ENCODE data around the gene ZBTB44.

The ZBTB44 gene

GRCh38 chr11:130214861-130215530 lies 99.7 kb downstream of the ZBTB44 start:
- no peak overlapping the region for H3K4me2 ChIP-seq
- no peaks in the 10 kb centered on the region for H3K9me3 ChIP-seq
- no peaks in the 10 kb centered on the region for H4K20me1 ChIP-seq
- H3K27me3 ChIP-seq, result no peaks in the 10 kb centered on the region
- no peak for TF ChIP-seq Cebpa-rat (IDR thresholded peaks at IDR 0.05)
- H3K4me1 ChIP-seq, result no peaks in the 10 kb centered on the region
- H3K9ac ChIP-seq, result no peak overlapping the region
- no peaks in the 10 kb centered on the region; the same call in 1 of the 2 replicates for H3K36me3 ChIP-seq
- H3K27ac ChIP-seq, result no peak overlapping the region
- no peak overlapping the region for H3K4me3 ChIP-seq

- Histone ChIP-seq H3K4me1 (no peaks in the 10 kb centered on the region), H3K27ac (no peak overlapping the region), H3K27me3 (no peaks in the 10 kb centered on the region), H3K9ac (no peak overlapping the region), H3K36me3 (no peaks in the 10 kb centered on the region), H3K9me3 (no peaks in the 10 kb centered on the region), H3K4me3 (no peak overlapping the region), H3K4me2 (no peak overlapping the region), H4K20me1 (no peaks in the 10 kb centered on the region)
- no peak for TF ChIP-seq Cebpa-rat (IDR thresholded peaks at IDR 0.05)
These were observed 100.8 kb downstream of the ZBTB44 start for GRCh38 chr11:130213979-130214281.

- no peaks in the 10 kb centered on the region for H4K20me1 ChIP-seq
- H3K27me3 ChIP-seq, result no peaks in the 10 kb centered on the region
- no peak overlapping the region for H3K9ac ChIP-seq
- TF ChIP-seq Cebpa-rat (IDR thresholded peaks at IDR 0.05), result no peak
- no peaks in the 10 kb centered on the region for H3K36me3 ChIP-seq
- no peak overlapping the region for H3K27ac ChIP-seq
- H3K9me3 ChIP-seq, result no peaks in the 10 kb centered on the region
- H3K4me3 ChIP-seq, result no peak overlapping the region
- H3K4me2 ChIP-seq, result peak overlapping the region; percentile 53
- no peaks in the 10 kb centered on the region for H3K4me1 ChIP-seq
These were observed 101.4 kb downstream of the ZBTB44 start for GRCh38 chr11:130213143-130213978.

DNA sequence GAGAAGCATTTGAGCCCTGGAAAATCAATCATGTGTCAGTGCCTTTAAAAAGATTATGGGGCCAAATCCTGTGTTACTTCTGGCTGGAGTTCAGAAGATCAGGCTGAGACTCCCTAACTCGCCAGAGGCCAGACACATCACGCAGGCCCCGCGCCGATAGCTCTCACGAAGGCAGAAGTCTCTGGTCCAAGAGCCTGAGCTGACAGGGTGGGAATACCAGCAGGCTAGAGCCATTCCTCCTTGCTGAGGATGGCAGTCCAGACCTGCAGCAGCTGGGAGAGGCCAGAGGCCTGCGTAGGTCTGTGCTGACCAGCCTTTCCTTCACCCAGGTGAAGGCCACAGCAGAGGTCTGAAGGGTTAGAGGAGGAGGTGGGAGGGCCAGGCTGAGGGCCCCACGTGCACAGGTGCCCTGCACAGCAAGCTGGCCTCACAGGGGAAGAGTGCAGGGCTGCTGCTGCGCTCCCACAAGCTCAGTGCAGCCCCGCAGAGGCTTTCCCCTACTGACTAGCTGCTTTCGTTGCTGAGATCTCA lies 102.2 kb downstream of the ZBTB44 start:
- no peak overlapping the region for H3K4me2 ChIP-seq
- no peak for TF ChIP-seq Cebpa-rat (IDR thresholded peaks at IDR 0.05)

GRCh38 chr11:130211781-130212401 lies 102.8 kb downstream of the ZBTB44 start:
- Histone ChIP-seq H3K4me1 (no peaks in the 10 kb centered on the region), H3K27me3 (no peaks in the 10 kb centered on the region)

More for the DNA sequence above, 102.2 kb downstream of the ZBTB44 start:
- Histone ChIP-seq H3K4me3 (no peak overlapping the region), H3K9ac (no peak overlapping the region), H3K4me1 (no peaks in the 10 kb centered on the region), H3K27ac (no peak overlapping the region), H3K27me3 (no peaks in the 10 kb centered on the region), H3K9me3 (no peaks in the 10 kb centered on the region), H3K36me3 (no peaks in the 10 kb centered on the region), H4K20me1 (no peaks in the 10 kb centered on the region)

GRCh38 chr11:130211144-130211543 lies 103.6 kb downstream of the ZBTB44 start:
- no peak for TF ChIP-seq Cebpa-rat (IDR thresholded peaks at IDR 0.05)
- Histone ChIP-seq H3K27me3 (no peaks in the 10 kb centered on the region), H3K4me2 (no peak overlapping the region), H3K27ac (no peak overlapping the region), H4K20me1 (no peaks in the 10 kb centered on the region), H3K4me1 (no peaks in the 10 kb centered on the region), H3K4me3 (no peak overlapping the region), H3K36me3 (no peaks in the 10 kb centered on the region), H3K9me3 (no peaks in the 10 kb centered on the region), H3K9ac (no peak overlapping the region)

More at GRCh38 chr11:130211781-130212401, 102.8 kb downstream of the ZBTB44 start:
- Histone ChIP-seq H3K9me3 (no peaks in the 10 kb centered on the region), H3K4me3 (no peak overlapping the region), H3K9ac (no peak overlapping the region), H3K4me2 (no peak overlapping the region), H4K20me1 (no peaks in the 10 kb centered on the region), H3K27ac (no peak overlapping the region), H3K36me3 (no peaks in the 10 kb centered on the region)
- no peak for TF ChIP-seq Cebpa-rat (IDR thresholded peaks at IDR 0.05)

DNA sequence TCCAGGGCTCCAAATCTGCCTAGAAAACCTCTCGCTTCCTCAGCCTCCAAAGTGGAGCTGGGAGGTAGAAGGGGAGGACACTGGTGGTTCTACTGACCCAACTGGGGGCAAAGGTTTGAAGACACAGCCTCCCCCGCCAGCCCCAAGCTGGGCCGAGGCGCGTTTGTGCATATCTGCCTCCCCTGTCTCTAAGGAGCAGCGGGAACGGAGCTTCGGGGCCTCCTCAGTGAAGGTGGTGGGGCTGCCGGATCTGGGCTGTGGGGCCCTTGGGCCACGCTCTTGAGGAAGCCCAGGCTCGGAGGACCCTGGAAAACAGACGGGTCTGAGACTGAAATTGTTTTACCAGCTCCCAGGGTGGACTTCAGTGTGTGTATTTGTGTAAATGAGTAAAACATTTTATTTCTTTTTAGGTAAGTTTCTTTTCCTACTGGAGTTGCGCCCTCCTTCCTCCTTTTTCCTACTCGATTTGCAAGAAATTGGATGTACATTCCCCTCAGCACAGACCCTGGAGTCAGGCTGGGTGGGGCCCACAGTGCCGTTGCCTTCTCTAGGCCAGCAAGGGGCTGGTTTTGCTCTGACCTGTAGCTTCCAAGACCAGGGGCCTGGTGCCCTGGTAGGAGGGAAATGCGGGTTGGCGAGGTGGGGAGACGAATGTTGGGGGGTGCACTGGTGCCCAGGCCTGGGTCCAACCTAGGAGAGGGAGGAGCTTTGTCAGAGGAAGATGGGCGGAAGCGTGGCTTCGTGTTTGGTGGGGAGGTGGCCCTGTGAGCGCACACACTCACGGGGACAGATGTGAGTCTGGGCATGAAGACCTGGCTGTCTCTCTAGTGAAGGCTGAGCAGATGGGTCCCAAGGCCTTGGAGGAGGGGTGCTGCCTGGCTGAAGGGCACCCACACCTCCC lies 104.5 kb downstream of the ZBTB44 start:
- no peaks in the 10 kb centered on the region for H3K9me3 ChIP-seq
- H3K4me2 ChIP-seq, result no peak overlapping the region
- H3K27ac ChIP-seq, result no peak overlapping the region
- H4K20me1 ChIP-seq, result no peaks in the 10 kb centered on the region
- TF ChIP-seq Cebpa-rat (IDR thresholded peaks at IDR 0.05), result no peak
- H3K9ac ChIP-seq, result no peak overlapping the region
- H3K4me3 ChIP-seq, result no peak overlapping the region
- no peaks in the 10 kb centered on the region for H3K27me3 ChIP-seq
- H3K36me3 ChIP-seq, result no peaks in the 10 kb centered on the region
- no peaks in the 10 kb centered on the region for H3K4me1 ChIP-seq

DNA sequence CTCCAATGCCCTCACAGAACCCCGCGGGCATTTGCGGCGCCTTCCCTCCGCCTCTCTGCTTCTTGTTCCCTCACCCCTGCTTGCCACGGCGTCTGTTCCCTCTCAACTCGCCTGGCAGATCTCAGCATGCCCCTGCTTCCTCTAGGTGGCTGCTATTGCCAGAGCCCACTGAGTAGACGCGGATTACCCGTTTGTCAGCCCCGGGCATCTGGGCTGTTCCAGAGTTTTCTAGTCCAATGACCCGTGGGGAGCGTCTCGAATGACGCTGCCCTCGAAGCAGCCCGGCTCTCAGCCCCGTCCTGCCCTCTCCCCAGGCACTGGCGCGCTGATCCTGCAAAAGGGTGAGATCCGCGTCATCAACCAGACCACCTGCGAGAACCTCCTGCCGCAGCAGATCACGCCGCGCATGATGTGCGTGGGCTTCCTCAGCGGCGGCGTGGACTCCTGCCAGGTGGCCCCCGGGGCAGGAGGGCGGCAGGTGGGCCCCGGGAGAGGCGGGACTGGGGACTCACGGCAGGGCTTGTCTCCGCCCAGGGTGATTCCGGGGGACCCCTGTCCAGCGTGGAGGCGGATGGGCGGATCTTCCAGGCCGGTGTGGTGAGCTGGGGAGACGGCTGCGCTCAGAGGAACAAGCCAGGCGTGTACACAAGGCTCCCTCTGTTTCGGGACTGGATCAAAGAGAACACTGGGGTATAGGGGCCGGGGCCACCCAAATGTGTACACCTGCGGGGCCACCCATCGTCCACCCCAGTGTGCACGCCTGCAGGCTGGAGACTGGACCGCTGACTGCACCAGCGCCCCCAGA lies 105.4 kb downstream of the ZBTB44 start:
- no peaks in the 10 kb centered on the region for H3K27me3 ChIP-seq
- TF ChIP-seq Cebpa-rat (IDR thresholded peaks at IDR 0.05), result no peak
- no peaks in the 10 kb centered on the region for H3K9me3 ChIP-seq
- H3K4me2 ChIP-seq, result no peak overlapping the region
- H3K9ac ChIP-seq, result no peak overlapping the region
- no peak overlapping the region for H3K4me3 ChIP-seq
- no peak overlapping the region for H3K27ac ChIP-seq
- H3K4me1 ChIP-seq, result no peaks in the 10 kb centered on the region
- H4K20me1 ChIP-seq, result no peaks in the 10 kb centered on the region
- H3K36me3 ChIP-seq, result no peaks in the 10 kb centered on the region

All from BLaER1 (cell line).